NCI-H1048 (cell line): ENCODE measurements around the gene FKBP1A.

Experiments
- DNase-seq: peaks from one replicate; lab custom pipeline; 2025; lab: John Stamatoyannopoulos, UW

Gene FKBP1A

DNA sequence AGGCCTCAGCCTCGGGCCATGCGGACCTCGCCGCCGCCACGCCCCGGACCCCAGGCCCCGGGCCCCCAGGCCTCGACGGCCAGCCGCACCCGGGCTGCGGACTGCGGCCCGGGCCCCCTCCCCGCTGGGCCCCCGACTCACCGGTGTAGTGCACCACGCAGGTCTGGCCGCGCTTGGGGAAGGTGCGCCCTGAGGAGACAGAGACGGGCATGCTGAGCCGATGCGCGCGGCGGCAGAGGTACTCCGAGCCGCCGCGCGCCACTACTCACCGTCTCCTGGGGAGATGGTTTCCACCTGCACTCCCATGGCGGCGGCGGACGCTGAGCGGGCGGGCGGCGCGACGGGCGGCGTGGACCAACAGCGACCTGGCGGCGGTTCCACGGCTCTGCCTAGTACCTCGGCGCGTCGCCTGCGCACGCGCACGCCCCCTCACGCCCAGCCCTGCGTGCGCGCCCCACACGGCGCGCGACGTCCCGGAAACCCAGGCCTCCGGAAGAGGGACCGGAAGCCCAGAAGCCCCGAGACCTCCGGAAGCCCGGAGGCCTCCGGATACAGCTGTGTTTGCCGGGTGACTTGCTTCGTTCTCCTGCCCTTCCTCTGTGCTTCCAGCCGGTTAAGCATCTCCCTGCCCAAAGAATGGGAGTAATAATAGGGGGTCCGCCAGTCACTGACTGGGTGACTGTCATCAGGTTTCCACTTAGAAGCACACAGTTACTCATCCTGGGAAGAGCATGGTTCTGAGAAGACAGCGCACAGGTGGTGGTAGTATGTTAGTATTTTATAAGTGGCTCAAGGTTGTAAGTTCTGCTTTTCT lies at the start of gene FKBP1A:
Gene FKBP1A (minus strand): TSS at position 362 of the 814 bp plus-strand sequence. CDS start 56 bp downstream, at position 306.
- peak; percentile 70 for DNase-seq

DNA sequence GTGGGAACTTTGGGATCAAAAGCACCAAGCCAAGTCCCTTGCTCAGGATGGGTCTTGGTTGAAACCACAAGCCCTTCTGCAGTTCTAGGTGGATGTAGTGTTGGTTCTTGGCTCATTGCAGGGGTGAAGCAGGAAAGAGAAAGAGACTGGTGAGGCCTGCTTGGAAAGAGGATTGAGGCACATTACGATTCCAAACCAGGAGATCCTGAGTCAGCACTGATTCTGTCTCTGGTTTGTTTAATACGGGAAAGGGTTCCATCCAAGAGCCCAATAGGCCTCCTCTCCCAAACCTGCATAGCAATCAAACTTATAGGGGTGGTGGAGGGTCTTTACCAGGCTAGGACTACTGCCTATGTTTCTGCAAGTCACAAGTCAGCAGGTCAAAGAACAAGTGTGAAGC lies 49.5 kb upstream of the FKBP1A start:
- no peak for DNase-seq

DNA sequence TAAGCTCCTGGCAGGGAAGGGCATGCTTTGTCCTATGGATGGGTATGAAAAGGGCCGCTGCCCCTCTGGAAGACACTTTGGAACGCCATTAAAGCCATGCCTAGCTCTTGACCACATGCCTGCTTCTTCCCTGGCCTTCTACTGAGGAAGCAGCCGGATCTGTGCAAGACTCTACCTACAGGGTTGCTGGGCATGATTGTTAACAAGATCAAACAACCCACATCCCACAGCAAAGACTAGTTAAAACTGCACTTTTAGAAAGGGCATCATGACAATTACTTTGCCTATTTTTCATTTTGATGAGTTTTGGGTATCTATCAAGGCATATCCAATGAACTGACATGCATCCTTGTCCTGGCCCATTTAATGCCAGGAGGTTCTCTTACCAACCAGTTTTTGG lies 48.3 kb upstream of the FKBP1A start:
- DNase-seq: no peak

DNA sequence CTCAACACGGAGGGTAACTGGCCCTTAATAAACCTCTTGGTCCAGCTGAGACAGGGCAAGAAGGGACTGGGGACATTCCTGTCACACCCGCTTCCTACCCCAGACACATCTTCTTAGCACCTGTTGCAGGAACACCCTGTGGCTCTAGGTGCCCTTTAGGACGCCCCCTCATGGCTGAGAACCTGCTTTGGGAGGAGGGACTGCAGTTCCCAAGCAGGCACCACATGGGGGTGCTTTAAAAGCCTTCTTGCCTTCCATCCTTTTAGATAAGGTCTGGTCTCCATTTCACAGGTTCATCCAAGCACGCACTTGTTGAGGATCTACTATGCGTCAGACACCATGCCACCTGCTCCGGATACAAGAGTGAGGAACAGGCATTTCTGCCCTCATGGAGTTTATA lies 47.2 kb upstream of the FKBP1A start:
- no peak for DNase-seq

DNA sequence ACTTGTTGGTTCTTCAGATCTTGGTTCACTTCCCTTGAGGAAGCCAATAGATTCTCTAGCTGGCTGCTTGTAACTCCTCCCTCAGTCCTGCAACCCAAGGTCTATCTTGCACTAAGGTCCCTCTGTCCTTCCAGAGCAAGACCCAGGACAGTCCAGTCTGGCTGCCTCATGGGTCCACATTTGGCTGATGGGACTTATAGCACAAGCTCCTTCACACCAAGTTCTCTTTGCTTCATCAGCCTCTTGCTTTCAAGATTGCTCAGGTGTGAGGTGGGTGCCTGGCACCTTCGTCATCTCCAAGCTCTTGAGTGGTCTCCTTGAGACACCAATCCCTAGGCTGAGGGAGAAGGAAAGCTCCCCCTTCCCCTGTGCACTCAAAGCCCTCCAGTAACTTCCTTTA lies 45.5 kb upstream of the FKBP1A start:
- no peak for DNase-seq

- DNase-seq: peak; percentile 3
These were observed 44.5 kb upstream of the FKBP1A start for GRCh38 chr20:1437235-1437904.

DNA sequence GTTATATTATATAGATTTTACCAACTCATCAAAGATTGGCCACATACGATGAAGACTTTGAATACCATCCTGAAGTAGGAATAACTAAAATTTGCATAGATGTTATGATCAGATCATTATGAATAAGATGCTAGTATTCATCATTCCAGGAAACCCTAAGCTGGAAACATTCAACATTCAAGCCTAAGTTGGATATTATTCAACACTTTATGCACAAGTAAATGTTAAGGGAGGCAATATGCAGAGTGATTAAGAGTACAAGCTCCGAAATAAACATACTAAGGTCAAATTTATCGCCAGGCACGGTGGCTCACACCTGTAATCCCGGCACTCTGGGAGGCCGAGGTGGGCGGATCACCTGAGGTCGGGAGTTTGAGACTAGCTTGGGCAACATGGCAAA lies 43.4 kb upstream of the FKBP1A start:
- DNase-seq: no peak

GRCh38 chr20:1435337-1435699 lies 42.5 kb upstream of the FKBP1A start:
- no peak for DNase-seq

DNA sequence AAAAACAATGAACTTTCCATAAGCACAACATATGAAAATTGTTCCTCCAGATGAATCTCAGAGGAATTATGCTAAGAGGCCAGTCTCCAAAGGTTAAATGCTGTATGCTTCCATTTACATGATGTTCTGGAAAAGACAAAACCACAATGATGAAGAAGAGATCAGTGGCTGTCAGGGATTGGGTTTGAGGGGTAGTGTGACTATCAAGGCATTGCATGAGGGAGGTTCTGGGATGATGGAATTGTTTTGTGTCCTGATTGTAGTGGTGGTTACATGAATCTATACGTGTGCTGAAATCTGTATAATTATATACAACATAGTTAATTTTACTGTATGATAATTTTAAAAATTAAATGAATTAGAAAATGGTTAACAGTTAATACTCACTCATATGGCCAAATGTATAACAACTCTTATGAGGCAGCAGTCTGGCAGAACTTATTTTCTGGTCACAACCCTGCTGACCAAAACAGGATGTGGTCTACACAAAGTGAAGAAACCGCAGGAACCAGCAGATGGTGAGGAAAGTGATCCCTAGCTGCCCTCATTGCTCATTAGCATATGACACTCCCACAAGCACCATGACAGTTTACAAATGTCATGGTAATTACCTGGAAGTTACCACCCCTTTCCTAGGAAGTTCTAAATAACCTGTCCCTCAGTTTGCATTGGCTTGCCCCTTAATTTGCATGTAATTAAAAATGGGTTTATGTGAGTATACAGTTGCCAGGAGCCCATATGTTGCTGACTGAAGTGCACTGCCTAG lies 41.9 kb upstream of the FKBP1A start:
- no peak for DNase-seq

GRCh38 chr20:1431158-1431557 lies 38.3 kb upstream of the FKBP1A start:
- DNase-seq: no peak

- no peak for DNase-seq
These were observed 37.2 kb upstream of the FKBP1A start for GRCh38 chr20:1430004-1430451.

GRCh38 chr20:1429143-1429728 lies 36.4 kb upstream of the FKBP1A start:
- DNase-seq: no peak

DNA sequence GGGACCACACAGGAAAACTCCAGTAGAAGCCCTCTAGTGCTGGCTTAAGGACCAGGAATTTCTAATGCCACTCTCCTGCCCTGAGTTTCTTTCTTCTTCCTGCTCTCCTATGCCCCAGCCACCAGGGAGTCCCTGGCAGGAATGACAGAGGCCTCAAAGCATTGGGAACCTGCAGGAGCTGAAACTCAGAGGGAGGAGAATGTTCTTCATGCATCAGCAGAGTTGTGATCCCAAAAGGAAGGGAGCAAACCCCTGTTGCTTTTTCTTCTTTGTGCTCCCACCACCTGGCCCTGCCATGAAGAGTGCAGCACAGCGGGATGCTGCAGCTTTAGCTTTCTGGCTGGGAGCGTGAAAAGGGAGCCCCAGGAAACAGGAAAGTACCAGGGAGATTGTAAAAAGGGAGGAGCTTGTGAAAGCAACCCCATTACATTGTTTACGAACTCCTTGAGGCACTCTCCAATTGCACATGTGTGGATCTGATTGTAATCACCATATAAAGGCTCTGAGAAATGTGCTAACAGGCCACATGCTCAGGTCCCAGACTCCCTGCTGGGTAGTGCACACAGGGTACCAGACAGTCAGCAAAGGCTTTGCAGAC lies 34.7 kb upstream of the FKBP1A start:
- no peak for DNase-seq

- DNase-seq: no peak
These were observed 33.5 kb upstream of the FKBP1A start for GRCh38 chr20:1426231-1426849.

GRCh38 chr20:1424336-1424735 lies 31.5 kb upstream of the FKBP1A start:
- DNase-seq: no peak

DNA sequence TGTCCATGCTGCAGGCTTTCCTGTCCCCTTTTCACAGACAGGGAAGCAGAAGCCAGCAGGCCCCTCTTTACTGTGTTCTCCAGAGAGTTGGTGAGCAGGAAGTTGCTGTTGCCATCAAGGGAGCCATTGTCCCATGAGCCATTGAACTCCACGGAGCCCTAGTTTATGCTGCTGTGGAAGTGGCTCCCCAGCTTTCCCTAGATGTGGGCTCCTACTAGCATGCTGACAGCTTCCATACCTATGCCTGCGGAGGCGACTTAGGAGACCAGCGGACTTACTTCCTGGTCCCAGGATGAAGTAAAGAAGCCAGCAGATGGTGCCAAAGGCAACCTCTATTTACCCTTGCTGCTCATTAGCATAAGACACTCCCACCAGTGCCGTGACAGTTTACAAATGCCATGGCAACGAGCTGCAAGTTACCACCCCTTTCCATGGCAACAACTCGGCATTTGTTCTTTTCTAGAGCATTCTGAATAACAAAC lies 30.8 kb upstream of the FKBP1A start:
- DNase-seq: peak; percentile 33

GRCh38 chr20:1423206-1423605 lies 30.4 kb upstream of the FKBP1A start:
- DNase-seq: no peak

DNA sequence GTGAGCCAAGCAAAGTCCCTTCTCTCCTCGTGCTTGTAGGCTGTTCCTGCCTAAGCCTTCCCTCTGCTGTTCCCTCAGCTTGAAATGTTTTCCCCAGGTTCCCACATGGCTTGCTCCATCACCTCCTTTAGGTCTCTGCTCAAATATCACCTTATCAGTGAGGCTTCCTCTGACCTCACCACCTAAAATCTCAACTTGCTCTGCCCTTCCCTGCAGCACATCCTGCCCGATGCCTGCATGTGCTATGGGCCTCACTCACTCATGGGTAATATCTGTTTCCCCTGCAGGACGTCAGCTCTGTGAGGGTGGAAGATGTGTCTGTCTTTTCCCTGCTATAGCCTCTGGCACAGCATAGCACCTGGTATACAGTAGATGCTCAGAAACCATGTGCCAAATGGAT lies 29.9 kb upstream of the FKBP1A start:
- DNase-seq: no peak

DNA sequence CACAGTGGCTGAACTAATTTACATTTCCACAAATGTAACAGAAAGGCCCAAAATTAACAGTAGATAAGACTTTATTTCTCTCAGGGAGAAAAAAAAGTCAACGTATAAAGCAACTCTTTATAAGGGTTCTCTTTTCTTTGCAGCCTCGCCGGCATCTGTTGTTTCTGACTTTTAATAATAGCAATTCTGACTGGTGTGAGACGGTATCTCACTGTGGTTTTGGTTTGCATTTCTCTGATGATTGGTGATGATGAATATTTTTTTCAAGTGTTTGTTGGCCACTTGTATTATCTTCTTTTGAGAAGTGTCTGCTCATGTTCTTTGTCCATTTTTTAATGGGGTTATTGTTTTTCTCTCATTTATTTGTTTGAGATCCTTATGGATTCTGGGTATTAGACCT lies 27.2 kb upstream of the FKBP1A start:
- DNase-seq: no peak

- DNase-seq: no peak
These were observed 25.5 kb upstream of the FKBP1A start for GRCh38 chr20:1418350-1418749.

- DNase-seq: no peak
These were observed 24.9 kb upstream of the FKBP1A start for GRCh38 chr20:1417790-1418189.
